CMK (cell line): ENCODE measurements around the gene HDC.

Experiments
- DNase-seq: peaks from one replicate; pipeline ENCODE4 v3.0.0-alpha.2; 2010; ENCODE audit warnings: low read depth

Gene HDC

GRCh38 chr15:50252556-50252955, 13.0 kb downstream of the HDC start:
- DNase-seq: no peak

GRCh38 chr15:50251638-50252182, 13.8 kb downstream of the HDC start:
- no peak for DNase-seq

- no peak for DNase-seq
Measured at GRCh38 chr15:50250760-50251394, 14.6 kb downstream of the HDC start.

GRCh38 chr15:50249704-50250103, 15.8 kb downstream of the HDC start:
- DNase-seq: no peak

GRCh38 chr15:50248994-50249582, 16.4 kb downstream of the HDC start:
- no peak for DNase-seq

GRCh38 chr15:50247819-50248655, 17.5 kb downstream of the HDC start:
- DNase-seq: no peak

GRCh38 chr15:50246631-50247030, 18.9 kb downstream of the HDC start:
- DNase-seq: no peak

- DNase-seq: no peak
Measured at GRCh38 chr15:50244959-50245624, 20.4 kb downstream of the HDC start.

- DNase-seq: no peak
Measured at GRCh38 chr15:50244153-50244552, 21.4 kb downstream of the HDC start.

- DNase-seq: no peak
Measured at GRCh38 chr15:50241684-50242450, 23.7 kb downstream of the HDC start.

GRCh38 chr15:50238255-50238654, 27.3 kb downstream of the HDC start:
- DNase-seq: no peak

GRCh38 chr15:50236433-50236832, 29.1 kb downstream of the HDC start:
- DNase-seq: no peak

GRCh38 chr15:50235794-50236193, 29.7 kb downstream of the HDC start:
- DNase-seq: no peak

- no peak for DNase-seq
Measured at GRCh38 chr15:50234764-50235163, 30.8 kb downstream of the HDC start.

- no peak for DNase-seq
Measured at GRCh38 chr15:50233192-50233736, 32.3 kb downstream of the HDC start.

- no peak for DNase-seq
Measured at GRCh38 chr15:50232791-50233190, 32.7 kb downstream of the HDC start.

GRCh38 chr15:50231761-50232160, 33.8 kb downstream of the HDC start:
- DNase-seq: no peak

- no peak for DNase-seq
Measured at GRCh38 chr15:50229336-50229735, 36.2 kb downstream of the HDC start.

GRCh38 chr15:50228866-50229265, 36.7 kb downstream of the HDC start:
- no peak for DNase-seq

GRCh38 chr15:50227076-50227475, 38.5 kb downstream of the HDC start:
- no peak for DNase-seq

GRCh38 chr15:50225938-50226337, 39.6 kb downstream of the HDC start:
- no peak for DNase-seq
